ENCODE results near the gene FHIT.

FHIT gene

DNA sequence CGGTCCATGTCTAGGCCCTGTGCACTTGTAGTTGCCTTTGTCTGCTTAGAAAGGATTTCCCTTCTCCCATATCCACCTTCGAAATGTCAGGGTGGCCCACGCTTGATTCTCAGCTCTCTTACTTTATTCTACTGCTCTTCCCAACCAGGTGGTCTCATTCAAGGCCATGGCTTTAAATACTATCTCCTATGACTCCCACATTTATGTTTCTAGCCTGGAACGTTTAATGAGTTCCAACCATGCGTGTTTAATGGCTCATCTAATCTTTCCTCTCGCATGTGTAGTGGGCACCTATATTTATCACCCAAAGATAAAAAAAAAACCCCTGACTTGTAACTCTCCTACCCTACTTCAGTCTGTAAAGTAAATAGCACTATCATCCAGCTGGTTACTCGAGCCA lies 1474.2 kb downstream of the FHIT start:
- no peak for DNase-seq
- Histone ChIP-seq H3K4me3 (ENCODE audit: low read depth, low read length) (no peak overlapping the region), H3K27me3 (no peaks in the 10 kb centered on the region), H3K36me3 (no peaks in the 10 kb centered on the region), H3K9me3 (no peaks in the 10 kb centered on the region), H3K4me1 (peaks cover 8% of the 10 kb centered on the region)
- TF ChIP-seq, protein P1, sequence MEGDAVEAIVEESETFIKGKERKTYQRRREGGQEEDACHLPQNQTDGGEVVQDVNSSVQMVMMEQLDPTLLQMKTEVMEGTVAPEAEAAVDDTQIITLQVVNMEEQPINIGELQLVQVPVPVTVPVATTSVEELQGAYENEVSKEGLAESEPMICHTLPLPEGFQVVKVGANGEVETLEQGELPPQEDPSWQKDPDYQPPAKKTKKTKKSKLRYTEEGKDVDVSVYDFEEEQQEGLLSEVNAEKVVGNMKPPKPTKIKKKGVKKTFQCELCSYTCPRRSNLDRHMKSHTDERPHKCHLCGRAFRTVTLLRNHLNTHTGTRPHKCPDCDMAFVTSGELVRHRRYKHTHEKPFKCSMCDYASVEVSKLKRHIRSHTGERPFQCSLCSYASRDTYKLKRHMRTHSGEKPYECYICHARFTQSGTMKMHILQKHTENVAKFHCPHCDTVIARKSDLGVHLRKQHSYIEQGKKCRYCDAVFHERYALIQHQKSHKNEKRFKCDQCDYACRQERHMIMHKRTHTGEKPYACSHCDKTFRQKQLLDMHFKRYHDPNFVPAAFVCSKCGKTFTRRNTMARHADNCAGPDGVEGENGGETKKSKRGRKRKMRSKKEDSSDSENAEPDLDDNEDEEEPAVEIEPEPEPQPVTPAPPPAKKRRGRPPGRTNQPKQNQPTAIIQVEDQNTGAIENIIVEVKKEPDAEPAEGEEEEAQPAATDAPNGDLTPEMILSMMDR (IDR thresholded peaks at IDR 0.05; ENCODE audit: low read depth, low read length): no peak

- Histone ChIP-seq H3K36me3 (no peaks in the 10 kb centered on the region), H3K4me3 (ENCODE audit: low read depth, low read length) (no peak overlapping the region), H3K9me3 (no peaks in the 10 kb centered on the region), H3K4me1 (no peaks in the 10 kb centered on the region), H3K27me3 (no peaks in the 10 kb centered on the region)
- TF ChIP-seq, protein P1 (IDR thresholded peaks at IDR 0.05; ENCODE audit: low read depth, low read length): no peak
- DNase-seq: no peak
These were observed 1475.4 kb downstream of the FHIT start for GRCh38 chr3:59775761-59776325.

DNA sequence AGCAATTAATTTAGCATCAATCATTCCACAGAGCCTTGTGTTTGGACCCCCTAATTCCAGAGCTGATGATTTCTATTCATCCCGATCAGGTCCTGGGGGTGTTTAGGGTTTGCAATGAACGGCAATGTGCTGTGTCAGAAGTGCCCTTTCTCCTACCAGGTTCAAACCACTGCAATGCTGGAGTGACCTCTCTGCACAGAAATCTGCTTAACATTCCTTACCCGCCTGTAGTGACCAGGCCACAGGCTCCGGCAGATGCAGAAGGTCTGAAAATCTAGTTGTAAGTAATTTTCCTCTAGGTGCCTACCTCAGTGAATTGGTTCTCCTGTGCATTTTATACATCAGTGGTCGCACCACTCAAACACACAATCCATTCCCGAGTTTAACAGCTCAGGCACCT lies 1476.1 kb downstream of the FHIT start:
- no peaks in the 10 kb centered on the region for H3K36me3 ChIP-seq

DNA sequence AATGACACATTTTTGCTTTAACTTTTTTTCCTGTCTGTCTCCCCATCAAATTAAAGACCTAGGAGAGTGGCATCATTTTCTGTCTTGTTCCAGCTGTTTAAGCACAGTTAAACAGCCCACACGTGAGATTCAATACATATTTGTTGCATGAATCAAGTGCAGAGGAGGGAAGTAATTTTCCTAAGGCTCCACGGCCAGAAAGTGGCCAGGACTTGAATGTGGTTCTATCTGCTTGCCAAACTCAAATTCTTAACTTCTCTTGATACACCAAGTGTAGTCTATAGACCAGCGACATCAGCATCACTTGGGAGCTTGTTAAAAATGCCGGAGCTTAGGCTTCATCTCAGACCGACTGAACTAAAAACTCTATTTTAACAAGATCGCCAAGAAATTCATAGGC lies 1476.6 kb downstream of the FHIT start:
- Histone ChIP-seq H3K36me3 (no peaks in the 10 kb centered on the region), H3K27me3 (no peaks in the 10 kb centered on the region), H3K9me3 (no peaks in the 10 kb centered on the region), H3K4me3 (ENCODE audit: low read depth, low read length) (no peak overlapping the region), H3K4me1 (no peaks in the 10 kb centered on the region)
- TF ChIP-seq, protein P1 (IDR thresholded peaks at IDR 0.05; ENCODE audit: low read depth, low read length): no peak
- DNase-seq: no peak

More for the DNA sequence above, 1476.1 kb downstream of the FHIT start:
- Histone ChIP-seq H3K27me3 (no peaks in the 10 kb centered on the region), H3K4me1 (no peaks in the 10 kb centered on the region), H3K9me3 (no peaks in the 10 kb centered on the region), H3K4me3 (ENCODE audit: low read depth, low read length) (no peak overlapping the region)
- DNase-seq: no peak
- TF ChIP-seq, protein P1 (IDR thresholded peaks at IDR 0.05; ENCODE audit: low read depth, low read length): no peak

DNA sequence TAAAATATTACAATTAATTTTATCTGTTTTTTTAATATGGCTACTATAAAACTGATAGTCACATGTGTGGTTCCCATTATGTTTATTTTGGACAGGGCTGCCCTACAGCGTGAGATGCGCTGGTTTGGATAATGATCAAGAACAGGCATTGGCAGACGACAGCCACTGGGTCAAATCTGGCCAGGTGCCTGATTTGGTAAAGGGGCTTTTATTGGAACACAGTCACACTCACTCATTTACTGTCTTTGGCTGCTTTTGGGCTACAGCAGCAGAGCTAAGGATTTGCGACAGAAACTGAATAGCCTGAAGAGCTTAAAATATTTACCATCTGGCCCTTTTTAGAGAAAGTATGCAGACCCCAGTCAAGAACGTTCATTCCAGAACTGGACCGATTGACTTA lies 1477.3 kb downstream of the FHIT start:
- no peak overlapping the region for H3K4me3 ChIP-seq (ENCODE audit: low read depth, low read length)
- TF ChIP-seq, protein P1 (IDR thresholded peaks at IDR 0.05; ENCODE audit: low read depth, low read length): no peak
- no peaks in the 10 kb centered on the region for H3K36me3 ChIP-seq
- H3K4me1 ChIP-seq: no peaks in the 10 kb centered on the region
- no peaks in the 10 kb centered on the region for H3K9me3 ChIP-seq
- peak; percentile 40 for DNase-seq
- no peaks in the 10 kb centered on the region for H3K27me3 ChIP-seq

GRCh38 chr3:59772416-59773408 lies 1478.5 kb downstream of the FHIT start:
- H3K27me3 ChIP-seq: no peaks in the 10 kb centered on the region
- H3K36me3 ChIP-seq: no peaks in the 10 kb centered on the region
- no peaks in the 10 kb centered on the region for H3K4me1 ChIP-seq
- TF ChIP-seq, protein P1 (IDR thresholded peaks at IDR 0.05; ENCODE audit: low read depth, low read length): no peak
- no peak overlapping the region for H3K4me3 ChIP-seq (ENCODE audit: low read depth, low read length)
- DNase-seq: no peak
- no peaks in the 10 kb centered on the region for H3K9me3 ChIP-seq
